AG04450 (cell line): ENCODE measurements around the gene RBL1. TPM values are rescaled to one million over a fixed set of nuclear protein-coding genes. Genes with fewer than 3 reads are reported as not detected.
"Not testable (repeated sequence)": the region's sequence is repeated elsewhere in the genome, so short reads cannot be mapped to it uniquely, and the experiment has no call there.

ENCODE experiments used
- CTCF ChIA-PET: fragments of 300-600, 350-600 bp; formaldehyde crosslinking; extraction: SDS; loops from one replicate; lab custom pipeline; 2022; ENCODE audit warnings: antibody characterized with exemption, inconsistent platforms; lab: Charles Lee
- POLR2A ChIA-PET: fragments of 350-600 bp; formaldehyde crosslinking; extraction: SDS; loops from one replicate; lab custom pipeline; 2021; ENCODE audit warnings: antibody characterized with exemption, inconsistent platforms; lab: Yijun Ruan, JAX
- DNase-seq: peaks from one replicate; pipeline ENCODE4 v3.0.0-alpha.2; 2011; ENCODE audit warnings: low read depth, low spot score
- H3K27ac ChIP-seq: one replicate; pipeline ENCODE4 v1.5.1; 2012; ENCODE audit warnings: low read depth, low read length, control low read depth
- H3K27me3 ChIP-seq: one replicate; pipeline ENCODE4 v1.6.0; 2012; ENCODE audit warnings: low read length; ENCODE audit not compliant: control insufficient read depth, insufficient read depth
- H3K4me3 ChIP-seq: 2 replicates; pipeline ENCODE4 v1.5.1; 2011; ENCODE audit warnings: mild to moderate bottlenecking, low read depth, low read length, control low read depth
- H3K9me3 ChIP-seq: 2 replicates; pipeline ENCODE4 v1.5.1; 2012; ENCODE audit warnings: low read length; ENCODE audit not compliant: control insufficient read depth, insufficient read depth
- CTCF ChIP-seq: IDR thresholded peaks from 2 replicates; pipeline ENCODE4 v1.5.1; 2011; ENCODE audit warnings: low read depth, low read length, control low read depth, inconsistent platforms
- polyA plus RNA-seq: library from polyadenylated mRNA; depleted of rRNA; stranded (reverse); fragments of >200 nt; gene quantifications from 2 replicates; pipeline ENCODE4 v1.2.3, GENCODE V29; 2011

RBL1 gene
- polyA plus RNA-seq, 1 experiment, result 4.2 TPM

GRCh38 chr20:37020636-37021035 is 75.2 kb downstream of the RBL1 start:
- DNase-seq, result no peak
- H3K4me3 ChIP-seq, result no peak overlapping the region
- no peaks in the 10 kb centered on the region for H3K9me3 ChIP-seq
- CTCF ChIA-PET, result interaction anchor here (1.8 kb wide), 1 partner anchor 61 kb away, joined by 5 read pairs; no protein-coding TSS in a partner anchor
- no peak for TF ChIP-seq CTCF
- H3K27me3 ChIP-seq, result no peaks in the 10 kb centered on the region
- POLR2A ChIA-PET, result no interaction called here
- H3K27ac ChIP-seq, result no peak overlapping the region

- CTCF ChIA-PET, H3K27me3 ChIP-seq, H3K9me3 ChIP-seq, H3K27ac ChIP-seq, POLR2A ChIA-PET, H3K4me3 ChIP-seq, DNase-seq: not testable (repeated sequence)
Measured at GRCh38 chr20:37012631-37013030, 83.2 kb downstream of the RBL1 start.

- DNase-seq, H3K4me3 ChIP-seq, H3K9me3 ChIP-seq, H3K27ac ChIP-seq, H3K27me3 ChIP-seq, POLR2A ChIA-PET: not testable (repeated sequence)
- CTCF ChIA-PET, result interaction anchor here (1.9 kb wide), 1 partner anchor 180 kb away, joined by 4 read pairs; no protein-coding TSS in a partner anchor
Measured at GRCh38 chr20:37011858-37012257, 83.9 kb downstream of the RBL1 start.

- Histone ChIP-seq H3K4me3 (no peak overlapping the region), H3K27ac (no peak overlapping the region), H3K27me3 (no peaks in the 10 kb centered on the region), H3K9me3 (no peaks in the 10 kb centered on the region; the same call in 1 of the 2 replicates)
- no peak for TF ChIP-seq CTCF
- no peak for DNase-seq
- ChIA-PET CTCF (interaction anchor here (1.9 kb wide), 1 partner anchor 180 kb away, joined by 4 read pairs; no protein-coding TSS in a partner anchor), POLR2A (no interaction called here)
Measured at GRCh38 chr20:37011147-37011546, 84.7 kb downstream of the RBL1 start.

GRCh38 chr20:37007898-37008649 is 87.7 kb downstream of the RBL1 start:
- TF ChIP-seq CTCF, result peak; percentile 33; the same call in 1 of the 2 replicates
- Histone ChIP-seq H3K27ac (no peak overlapping the region), H3K27me3 (no peaks in the 10 kb centered on the region), H3K4me3 (no peak overlapping the region), H3K9me3 (no peaks in the 10 kb centered on the region; the same call in 1 of the 2 replicates)
- no peak for DNase-seq
- CTCF ChIA-PET, result interaction anchor here (0.8 to 2.8 kb wide), 9 partner anchors 10 to 184 kb away, joined by 3 to 25 read pairs (median 4); partner anchors contain the start of genes MROH8 and RPN2
- POLR2A ChIA-PET, result no interaction called here

- ChIA-PET POLR2A (interaction anchor here (0.6 kb wide), 2 partner anchors 19 to 173 kb away, joined by 4 to 6 read pairs; no protein-coding TSS in a partner anchor), CTCF (interaction anchor here (0.6 to 2.2 kb wide), 3 partner anchors 77 to 295 kb away, joined by 3 to 7 read pairs (median 4); no protein-coding TSS in a partner anchor)
- not testable (repeated sequence) for DNase-seq, H3K27me3 ChIP-seq, H3K9me3 ChIP-seq, H3K27ac ChIP-seq, H3K4me3 ChIP-seq
Measured at GRCh38 chr20:37005062-37005942, 90.5 kb downstream of the RBL1 start.

- CTCF ChIA-PET, H3K27ac ChIP-seq, DNase-seq, H3K27me3 ChIP-seq, H3K4me3 ChIP-seq, H3K9me3 ChIP-seq: not testable (repeated sequence)
- POLR2A ChIA-PET, result interaction anchor here (0.6 kb wide), 1 partner anchor 25 kb away, joined by 4 read pairs; no protein-coding TSS in a partner anchor
Measured at GRCh38 chr20:37001634-37002033, 94.2 kb downstream of the RBL1 start.

GRCh38 chr20:37000171-37000570 is 95.6 kb downstream of the RBL1 start:
- H3K4me3 ChIP-seq, CTCF ChIA-PET, DNase-seq, H3K27ac ChIP-seq, H3K9me3 ChIP-seq, POLR2A ChIA-PET, H3K27me3 ChIP-seq: not testable (repeated sequence)
